Measurements from ENCODE around the gene DGKB.

The DGKB gene

DNA sequence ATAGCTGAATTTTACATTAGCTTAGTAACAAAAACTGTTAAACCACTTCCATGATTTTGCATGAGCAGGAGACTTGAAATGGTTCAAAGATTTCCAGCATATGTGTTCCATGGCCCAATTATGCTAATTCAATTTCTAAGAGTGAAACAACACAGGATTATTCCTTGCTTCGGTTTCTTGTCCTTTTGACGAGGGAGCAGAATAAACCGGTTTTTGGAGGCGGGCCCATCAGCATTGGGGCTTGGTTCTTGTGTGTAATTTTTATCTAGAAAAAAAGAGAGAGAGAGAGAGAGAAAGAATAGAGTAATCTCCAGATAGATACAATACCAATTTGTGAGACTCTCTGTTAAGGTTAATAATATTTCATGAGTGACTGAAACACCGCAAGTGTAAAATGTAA lies 753.6 kb downstream of the DGKB start:
- Histone ChIP-seq H3K4me1 (ENCODE audit: low read length) (no peaks in the 10 kb centered on the region), H3K9me2 (replicated peaks; ENCODE audit: insufficient read depth, low read length) (no peaks in the 10 kb centered on the region), H3K79me2 (ENCODE audit: low read length) (no peaks in the 10 kb centered on the region), H3K4me2 (ENCODE audit: low read depth, low read length) (no peak overlapping the region), H3K36me3 (replicated peaks; ENCODE audit: insufficient read depth, low read length) (no peaks in the 10 kb centered on the region), H3K27me3 (replicated peaks; ENCODE audit: insufficient read depth, low read length) (no peaks in the 10 kb centered on the region), H2AFZ (ENCODE audit: low read length) (no peak overlapping the region), H4K20me1 (ENCODE audit: insufficient read depth, low read length) (no peaks in the 10 kb centered on the region), H3F3A (ENCODE audit: insufficient read depth, low read length) (no peaks in the 10 kb centered on the region), H3K9ac (ENCODE audit: low read length) (no peak overlapping the region), H3K27ac (ENCODE audit: low read length) (no peak overlapping the region), H3K9me3 (replicated peaks; ENCODE audit: insufficient read depth, low read length) (no peaks in the 10 kb centered on the region), H3K4me3 (ENCODE audit: low read length) (no peak overlapping the region)
- no peak for TF ChIP-seq EZH2phosphoT487 (IDR thresholded peaks at IDR 0.05; ENCODE audit: low read length)
- TF ChIP-seq EZH2 (optimal IDR thresholded peaks at IDR 0.05; ENCODE audit: low read depth, low read length) = no peak
- TF ChIP-seq CTCF (IDR thresholded peaks at IDR 0.05; ENCODE audit: low read length) = no peak
- no peak for DNase-seq

- no peak overlapping the region for H3K4me3 ChIP-seq (ENCODE audit: low read length)
- no peak overlapping the region for H3K4me2 ChIP-seq (ENCODE audit: low read depth, low read length)
- H3K9me3 ChIP-seq (replicated peaks; ENCODE audit: insufficient read depth, low read length) = no peaks in the 10 kb centered on the region
- no peak overlapping the region for H3K9ac ChIP-seq (ENCODE audit: low read length)
- H3K79me2 ChIP-seq (ENCODE audit: low read length) = no peaks in the 10 kb centered on the region
- no peaks in the 10 kb centered on the region for H3K4me1 ChIP-seq (ENCODE audit: low read length)
- no peaks in the 10 kb centered on the region for H3K27me3 ChIP-seq (replicated peaks; ENCODE audit: insufficient read depth, low read length)
- no peaks in the 10 kb centered on the region for H3F3A ChIP-seq (ENCODE audit: insufficient read depth, low read length)
- no peaks in the 10 kb centered on the region for H3K36me3 ChIP-seq (replicated peaks; ENCODE audit: insufficient read depth, low read length)
- no peak overlapping the region for H3K27ac ChIP-seq (ENCODE audit: low read length)
- H4K20me1 ChIP-seq (ENCODE audit: insufficient read depth, low read length) = no peaks in the 10 kb centered on the region
- no peak for TF ChIP-seq CTCF (IDR thresholded peaks at IDR 0.05; ENCODE audit: low read length)
- no peak for TF ChIP-seq EZH2 (optimal IDR thresholded peaks at IDR 0.05; ENCODE audit: low read depth, low read length)
- no peak for TF ChIP-seq EZH2phosphoT487 (IDR thresholded peaks at IDR 0.05; ENCODE audit: low read length)
- no peak for DNase-seq
- H3K9me2 ChIP-seq (replicated peaks; ENCODE audit: insufficient read depth, low read length) = no peaks in the 10 kb centered on the region
- no peak overlapping the region for H2AFZ ChIP-seq (ENCODE audit: low read length)
These were observed 755.0 kb downstream of the DGKB start for GRCh38 chr7:14147532-14147931.

- Histone ChIP-seq H3K9me2 (replicated peaks; ENCODE audit: insufficient read depth, low read length) (no peaks in the 10 kb centered on the region), H3K9me3 (replicated peaks; ENCODE audit: insufficient read depth, low read length) (no peaks in the 10 kb centered on the region), H3K9ac (ENCODE audit: low read length) (no peak overlapping the region), H3K79me2 (ENCODE audit: low read length) (no peaks in the 10 kb centered on the region), H3F3A (ENCODE audit: insufficient read depth, low read length) (no peaks in the 10 kb centered on the region), H3K27me3 (replicated peaks; ENCODE audit: insufficient read depth, low read length) (no peaks in the 10 kb centered on the region), H3K36me3 (replicated peaks; ENCODE audit: insufficient read depth, low read length) (no peaks in the 10 kb centered on the region), H4K20me1 (ENCODE audit: insufficient read depth, low read length) (no peaks in the 10 kb centered on the region), H3K27ac (ENCODE audit: low read length) (no peak overlapping the region), H3K4me1 (ENCODE audit: low read length) (no peaks in the 10 kb centered on the region), H3K4me3 (ENCODE audit: low read length) (no peak overlapping the region), H3K4me2 (ENCODE audit: low read depth, low read length) (no peak overlapping the region), H2AFZ (ENCODE audit: low read length) (no peak overlapping the region)
- TF ChIP-seq EZH2phosphoT487 (IDR thresholded peaks at IDR 0.05; ENCODE audit: low read length) = no peak
- TF ChIP-seq CTCF (IDR thresholded peaks at IDR 0.05; ENCODE audit: low read length) = no peak
- TF ChIP-seq EZH2 (optimal IDR thresholded peaks at IDR 0.05; ENCODE audit: low read depth, low read length) = no peak
- no peak for DNase-seq
These were observed 758.0 kb downstream of the DGKB start for GRCh38 chr7:14144538-14144937.

Data from MM.1S (cell line).